Natural killer cell (primary cell): ENCODE measurements around the gene ITIH3. TPM values are rescaled to one million over a fixed set of nuclear protein-coding genes. Genes with fewer than 3 reads are reported as not detected.
A peak's percentile ranks its signal among the peaks of the same experiment; 100 is the strongest.

Experiments used
- ATAC-seq, 3 donors: fragments of 150-1000 bp in 2 of 3; fragments of 200-7000 bp in 1 of 3; cut with Tn5 transposase; 1 replicate in 1 of 3; 2 replicates in 2 of 3; pipeline ENCODE4 v1.10.0; 2021; ENCODE audit warnings: mild to moderate bottlenecking in 2 of 3, moderate library complexity in 2 of 3
- DNase-seq, 2 donors: peaks; one replicate each; pipeline versions ENCODE4 v3.0.0 to v3.0.0-alpha.2; 2013 to 2021; ENCODE audit warnings: mixed read lengths in 1 of 2
- H3K27ac ChIP-seq: one replicate; pipeline ENCODE4 v1.5.1; 2013; ENCODE audit warnings: mild to moderate bottlenecking, low read length
- H3K27me3 ChIP-seq: one replicate; pipeline ENCODE4 v1.6.1; 2013; ENCODE audit warnings: low read length; ENCODE audit not compliant: control insufficient read depth, insufficient read depth
- H3K36me3 ChIP-seq: one replicate; pipeline ENCODE4 v1.6.1; 2013; ENCODE audit warnings: low read length; ENCODE audit not compliant: control insufficient read depth, insufficient read depth
- H3K4me1 ChIP-seq: one replicate; pipeline ENCODE4 v1.6.1; 2013; ENCODE audit warnings: low read length; ENCODE audit not compliant: control insufficient read depth, insufficient read depth
- H3K4me3 ChIP-seq: one replicate; pipeline ENCODE4 v1.5.1; 2013; ENCODE audit warnings: low read length
- H3K9me3 ChIP-seq: one replicate; pipeline ENCODE4 v1.6.1; 2013; ENCODE audit warnings: low read length; ENCODE audit not compliant: control insufficient read depth, insufficient read depth
- H3K27ac Mint-ChIP-seq, 2 donors: one replicate each; pipeline ENCODE4 v1.8.0; 2022; ENCODE audit warnings: mild to moderate bottlenecking in 2 of 2, mixed read lengths in 2 of 2, moderate library complexity in 1 of 2
- H3K27me3 Mint-ChIP-seq, 2 donors: one replicate each; pipeline ENCODE4 v1.8.0; 2022; ENCODE audit warnings: low read depth in 2 of 2, mixed read lengths in 2 of 2
- H3K36me3 Mint-ChIP-seq: one replicate; pipeline ENCODE4 v1.8.0; 2022; ENCODE audit warnings: mixed read lengths
- H3K4me1 Mint-ChIP-seq, 2 donors: one replicate each; pipeline ENCODE4 v1.8.0; 2022; ENCODE audit warnings: mixed read lengths in 2 of 2
- H3K4me3 Mint-ChIP-seq: one replicate; pipeline ENCODE4 v1.8.0; 2022; ENCODE audit warnings: mild to moderate bottlenecking, moderate library complexity, mixed read lengths
- H3K9me3 Mint-ChIP-seq, 2 donors: one replicate each; pipeline ENCODE4 v1.8.0; 2022; ENCODE audit warnings: mixed read lengths in 2 of 2
- CTCF ChIP-seq: fragments of 200-600 bp; IDR thresholded peaks from one replicate; pipeline ENCODE4 v1.8.0; 2022; ENCODE audit warnings: antibody characterized with exemption
- WGBS: methylation state at CpG from one replicate; pipeline ENCODE4 v1.1.7; 2013; ENCODE audit warnings: missing lambda C conversion rate; ENCODE audit not compliant: insufficient coverage; 5-methylcytosine and 5-hydroxymethylcytosine counted together
- intact Hi-C: fragments of 100-400 bp; cut with micrococcal nuclease; formaldehyde crosslinking; loops from one replicate; pipeline ENCODE4 v1.14.2; 2022
- total RNA-seq, 4 donors: library from RNA; stranded (reverse); fragments of 120-200 nt in 1 of 4; gene quantifications; one replicate each; pipeline versions ENCODE4 v1.2.3 to v1.2.4, GENCODE V29; 2013 to 2022

Gene ITIH3
- total RNA-seq, 3 donors from 2014 or later (not counting 1 experiment from before 2014, with no cell fraction given) = not detected

DNA sequence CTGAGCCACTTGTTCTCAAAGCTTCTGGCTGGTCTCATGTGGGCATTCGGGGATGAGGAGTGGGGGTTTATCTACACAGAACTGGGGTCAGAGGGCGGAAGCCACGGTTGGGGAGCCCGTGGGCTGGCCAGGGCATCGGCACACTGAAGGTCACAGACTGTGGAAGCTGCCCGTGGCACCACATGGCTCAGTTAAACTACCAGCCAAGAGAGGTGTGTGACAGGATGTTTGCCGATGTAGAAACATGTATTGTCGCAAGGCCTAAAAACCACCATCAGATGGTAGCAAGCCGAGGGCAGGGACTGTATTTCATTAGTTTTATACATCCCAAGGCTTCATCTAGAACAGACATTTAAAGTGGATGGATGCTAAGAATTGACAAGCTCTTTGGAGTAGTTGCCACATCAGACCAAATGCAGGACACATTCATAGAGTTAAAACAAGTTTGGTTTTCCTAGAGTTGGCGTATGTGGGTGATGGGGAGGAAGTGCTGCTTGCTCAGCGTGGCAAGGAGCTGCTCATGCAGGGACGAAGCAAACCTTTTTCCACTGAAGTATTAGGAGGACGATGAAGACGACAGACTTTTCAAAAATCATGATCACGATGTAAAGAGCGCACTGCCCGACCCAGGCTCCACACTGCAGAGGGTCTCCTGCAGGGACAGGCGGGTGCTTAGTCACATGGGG is 49.8 kb downstream of the ITIH3 start:
- Mint-ChIP-seq H3K4me1 (peaks cover 20 to 34% of the 10 kb centered on the region in 2 donors), H3K36me3 (peaks cover 9% of the 10 kb centered on the region), H3K9me3 (no peaks in the 10 kb centered on the region), H3K27ac (no peak overlapping the region), H3K27me3 (no peaks in the 10 kb centered on the region), H3K4me3 (no peak overlapping the region)
- H3K4me1 ChIP-seq = peaks cover 28% of the 10 kb centered on the region
- H3K27ac ChIP-seq = no peak overlapping the region
- TF ChIP-seq CTCF = no peak
- peaks cover 36% of the 10 kb centered on the region for H3K36me3 ChIP-seq
- no peak overlapping the region for H3K4me3 ChIP-seq
- no peak for ATAC-seq
- intact Hi-C loops = loop anchor here (10.0 kb wide), 1 partner anchor 90 kb away; no protein-coding TSS in a partner anchor
- WGBS = 93% methylated on average over 18 of the region's 18 CpGs
- DNase-seq = no peak
- no peaks in the 10 kb centered on the region for H3K9me3 ChIP-seq
- no peaks in the 10 kb centered on the region for H3K27me3 ChIP-seq

- ATAC-seq = no peak
- Mint-ChIP-seq H3K36me3 (peaks cover 9% of the 10 kb centered on the region), H3K4me3 (no peak overlapping the region), H3K4me1 (peaks cover 13 to 27% of the 10 kb centered on the region in 2 donors), H3K9me3 (no peaks in the 10 kb centered on the region), H3K27me3 (no peaks in the 10 kb centered on the region), H3K27ac (no peak overlapping the region)
- no peak overlapping the region for H3K4me3 ChIP-seq
- no peak for DNase-seq
- intact Hi-C loops = loop anchor here (10.0 kb wide), 1 partner anchor 90 kb away; no protein-coding TSS in a partner anchor
- 77% methylated on average over 5 of the region's 6 CpGs for WGBS
- H3K9me3 ChIP-seq = no peaks in the 10 kb centered on the region
- H3K27me3 ChIP-seq = no peaks in the 10 kb centered on the region
- TF ChIP-seq CTCF = no peak
- no peak overlapping the region for H3K27ac ChIP-seq
- H3K4me1 ChIP-seq = peaks cover 21% of the 10 kb centered on the region
- H3K36me3 ChIP-seq = peaks cover 38% of the 10 kb centered on the region
These were observed 50.6 kb downstream of the ITIH3 start for GRCh38 chr3:52845157-52845556.

- H3K36me3 Mint-ChIP-seq = peaks cover 9% of the 10 kb centered on the region
These were observed 51.3 kb downstream of the ITIH3 start for GRCh38 chr3:52845691-52846431.

More at GRCh38 chr3:52845691-52846431, 51.3 kb downstream of the ITIH3 start:
- no peak overlapping the region for H3K4me3 Mint-ChIP-seq
- Histone ChIP-seq H3K9me3 (no peaks in the 10 kb centered on the region), H3K27me3 (no peaks in the 10 kb centered on the region), H3K36me3 (peaks cover 39% of the 10 kb centered on the region), H3K27ac (no peak overlapping the region), H3K4me1 (peaks cover 14% of the 10 kb centered on the region), H3K4me3 (no peak overlapping the region)
- DNase-seq (peak in 1 of 2 donors; percentile 47), ATAC-seq (peak in 1 of 3 donors; percentile 50)
- H3K27me3 Mint-ChIP-seq = no peaks in the 10 kb centered on the region
- peaks cover 9 to 20% of the 10 kb centered on the region in 2 donors for H3K4me1 Mint-ChIP-seq
- 88% methylated on average over 7 of the region's 7 CpGs for WGBS
- peak; percentile 23 for TF ChIP-seq CTCF
- H3K9me3 Mint-ChIP-seq = no peaks in the 10 kb centered on the region
- no peak overlapping the region for H3K27ac Mint-ChIP-seq
- intact Hi-C loops = loop anchor here (10.0 kb wide), 1 partner anchor 89 kb away; no protein-coding TSS in a partner anchor
